MM.1S (cell line): Measurements from ENCODE around the gene OR8J1.

Experiments
- DNase-seq: peaks from one replicate; pipeline ENCODE4 v3.0.0-alpha.2; 2015
- H2AFZ ChIP-seq: fragments of 300-600 bp; sonication (generic); 2 replicates; pipeline ENCODE4 v1.6.0; 2016; ENCODE audit warnings: antibody characterized with exemption, low read length
- H3F3A ChIP-seq: fragments of 300-600 bp; sonication (generic); 2 replicates; pipeline ENCODE4 v1.6.1; 2016; ENCODE audit warnings: mild to moderate bottlenecking, antibody characterized with exemption, low read length, moderate library complexity, mixed read lengths; ENCODE audit not compliant: insufficient read depth
- H3K27ac ChIP-seq: fragments of 300-600 bp; sonication (generic); 2 replicates; pipeline ENCODE4 v1.5.1; 2016; ENCODE audit warnings: mild to moderate bottlenecking, low read length
- H3K27me3 ChIP-seq: fragments of 300-600 bp; sonication (generic); replicated peaks from 2 replicates; pipeline ENCODE4 v1.6.0; 2016; ENCODE audit warnings: low read length; ENCODE audit not compliant: insufficient read depth
- H3K36me3 ChIP-seq: fragments of 300-600 bp; sonication (generic); replicated peaks from 2 replicates; pipeline ENCODE4 v1.6.1; 2016; ENCODE audit warnings: mild to moderate bottlenecking, low read length, mixed read lengths; ENCODE audit not compliant: insufficient read depth
- H3K4me1 ChIP-seq: fragments of 300-600 bp; sonication (generic); 2 replicates; pipeline ENCODE4 v1.6.1; 2016; ENCODE audit warnings: low read length, mixed read lengths
- H3K4me2 ChIP-seq: fragments of 300-600 bp; sonication (generic); 2 replicates; pipeline ENCODE4 v1.6.0; 2016; ENCODE audit warnings: low read depth, low read length
- H3K4me3 ChIP-seq: fragments of 300-600 bp; sonication (generic); 2 replicates; pipeline ENCODE4 v1.5.1; 2016; ENCODE audit warnings: low read length, mixed read lengths
- H3K79me2 ChIP-seq: fragments of 300-600 bp; sonication (generic); 2 replicates; pipeline ENCODE4 v1.6.1; 2016; ENCODE audit warnings: mixed run types, low read length, mixed read lengths
- H3K9ac ChIP-seq: fragments of 300-600 bp; sonication (generic); 2 replicates; pipeline ENCODE4 v1.6.1; 2016; ENCODE audit warnings: low read length, mixed read lengths
- H3K9me2 ChIP-seq: fragments of 300-600 bp; sonication (generic); replicated peaks from 2 replicates; pipeline ENCODE4 v1.6.1; 2016; ENCODE audit warnings: mild to moderate bottlenecking, low read length, mixed read lengths; ENCODE audit not compliant: insufficient read depth
- H3K9me3 ChIP-seq: fragments of 300-600 bp; sonication (generic); replicated peaks from 2 replicates; pipeline ENCODE4 v1.6.1; 2016; ENCODE audit warnings: mild to moderate bottlenecking, low read length, mixed read lengths; ENCODE audit not compliant: insufficient read depth
- H4K20me1 ChIP-seq: fragments of 300-600 bp; sonication (generic); 2 replicates; pipeline ENCODE4 v1.6.1; 2016; ENCODE audit warnings: mild to moderate bottlenecking, low read length, moderate library complexity, mixed read lengths; ENCODE audit not compliant: insufficient read depth
- CTCF ChIP-seq: fragments of 300-600 bp; sonication (generic); IDR thresholded peaks from 2 replicates; pipeline ENCODE4 v1.5.1; 2016; ENCODE audit warnings: antibody characterized with exemption, low read length, mixed read lengths
- EZH2 ChIP-seq: fragments of 300-600 bp; sonication (generic); optimal IDR thresholded peaks from 2 replicates; pipeline ENCODE3; 2017; ENCODE audit warnings: low read depth, mild to moderate bottlenecking, antibody characterized with exemption, low read length, mixed read lengths
- EZH2phosphoT487 ChIP-seq: fragments of 300-600 bp; sonication (generic); IDR thresholded peaks from 2 replicates; pipeline ENCODE4 v1.6.1; 2018; ENCODE audit warnings: antibody characterized with exemption, low read length

OR8J1 gene

GRCh38 chr11:56353991-56354390, at the start of gene OR8J1:
TSS of gene OR8J1 (plus strand) at chr11:56354291. CDS start at chr11:56360247, 5,956 bp downstream.
- Histone ChIP-seq H2AFZ (no peak within 1 kb of the TSS), H3K79me2 (no peaks in the 10 kb centered on the region), H3K4me2 (no peak within 1 kb of the TSS), H3K9me3 (no peaks in the 10 kb centered on the region), H3K4me3 (no peak within 1 kb of the TSS), H3K27me3 (no peaks in the 10 kb centered on the region), H3K9ac (no peak within 1 kb of the TSS), H4K20me1 (no peaks in the 10 kb centered on the region), H3F3A (no peaks in the 10 kb centered on the region), H3K27ac (no peak within 1 kb of the TSS), H3K4me1 (no peaks in the 10 kb centered on the region), H3K36me3 (no peaks in the 10 kb centered on the region), H3K9me2 (no peaks in the 10 kb centered on the region)
- DNase-seq, result no peak
- TF ChIP-seq EZH2phosphoT487 (no peak), EZH2 (no peak), CTCF (no peak)

- Histone ChIP-seq H3K4me3 (no peak overlapping the region), H3K27ac (no peak overlapping the region), H3F3A (no peaks in the 10 kb centered on the region), H3K9me3 (no peaks in the 10 kb centered on the region), H3K4me2 (no peak overlapping the region), H3K27me3 (no peaks in the 10 kb centered on the region), H3K4me1 (no peaks in the 10 kb centered on the region), H4K20me1 (no peaks in the 10 kb centered on the region), H3K79me2 (no peaks in the 10 kb centered on the region), H2AFZ (no peak overlapping the region), H3K36me3 (no peaks in the 10 kb centered on the region), H3K9ac (no peak overlapping the region), H3K9me2 (no peaks in the 10 kb centered on the region)
- TF ChIP-seq CTCF (no peak), EZH2 (no peak), EZH2phosphoT487 (no peak)
- DNase-seq, result no peak
These were observed 46.3 kb upstream of the OR8J1 start for GRCh38 chr11:56307836-56308235.

GRCh38 chr11:56314844-56315243, 39.2 kb upstream of the OR8J1 start, which contains the start of gene OR8K3:
TSS of gene OR8K3 (plus strand) at chr11:56315144. CDS start at chr11:56318307, 3,163 bp downstream.
- H2AFZ ChIP-seq, result no peak within 1 kb of the TSS
- no peaks in the 10 kb centered on the region; the same call in 1 of the 2 replicates for H3K9me2 ChIP-seq
- H3F3A ChIP-seq, result no peaks in the 10 kb centered on the region
- no peaks in the 10 kb centered on the region for H3K79me2 ChIP-seq
- no peaks in the 10 kb centered on the region for H3K36me3 ChIP-seq
- no peak within 1 kb of the TSS for H3K4me3 ChIP-seq
- DNase-seq, result no peak
- no peaks in the 10 kb centered on the region for H3K27me3 ChIP-seq
- H3K9ac ChIP-seq, result no peak within 1 kb of the TSS
- H3K4me1 ChIP-seq, result no peaks in the 10 kb centered on the region
- H3K4me2 ChIP-seq, result no peak within 1 kb of the TSS
- H3K27ac ChIP-seq, result no peak within 1 kb of the TSS
- no peaks in the 10 kb centered on the region for H3K9me3 ChIP-seq
- no peaks in the 10 kb centered on the region for H4K20me1 ChIP-seq
- TF ChIP-seq CTCF, result no peak
- TF ChIP-seq EZH2, result no peak
- TF ChIP-seq EZH2phosphoT487, result no peak
